GM12878 (cell line): ENCODE results near the gene GPSM3. TPM values are rescaled to one million over a fixed set of nuclear protein-coding genes. Genes with fewer than 3 reads are reported as not detected.

Experiments
- ATAC-seq: fragments of 200-7000 bp; cut with Tn5 transposase; 3 replicates; pipeline ENCODE4 v1.9.1; 2020; ENCODE audit warnings: mild to moderate bottlenecking, moderate library complexity
- BruUV-seq: library from RNA; stranded (reverse); fragments of 400-500 nt; replicated peaks from 2 replicates; lab custom pipeline; 2021; lab: Mats Ljungman, UMichigan
- CTCF ChIA-PET: fragments of 300-600 bp; sonication (Branson Sonifier 250); formaldehyde crosslinking; extraction: SDS; loops from one replicate; lab custom pipeline; 2021; ENCODE audit warnings: inconsistent platforms; lab: Yijun Ruan, JAX
- POLR2A ChIA-PET: fragments of 350-600 bp; formaldehyde crosslinking; extraction: SDS; loops from one replicate; lab custom pipeline; 2021; ENCODE audit warnings: inconsistent platforms; lab: Charles Lee
- RAD21 ChIA-PET: fragments of 300-600 bp; sonication (Branson Sonifier 250); formaldehyde crosslinking; loops from one replicate; lab custom pipeline; 2023; ENCODE audit warnings: antibody characterized with exemption; ENCODE audit not compliant: unreplicated experiment; lab: Charles Lee
- SMC1A ChIA-PET: fragments of 300-600 bp; sonication (Branson Sonifier 250); formaldehyde crosslinking; loops from one replicate; lab custom pipeline; 2023; ENCODE audit not compliant: unreplicated experiment, uncharacterized antibody; lab: Charles Lee
- DNase-seq: peaks from one replicate; pipeline ENCODE4 v3.0.0-alpha.2; 2011; ENCODE audit warnings: low read depth, low spot score
- FAIRE-seq: peaks from 3 replicates; lab custom pipeline; 2011; peaks lifted over from hg19 to GRCh38; lab: Jason Lieb, UNC
- H2AFZ ChIP-seq: 2 replicates; pipeline ENCODE4 v1.6.0; 2011; ENCODE audit warnings: low read depth, low read length, control low read depth; ENCODE audit not compliant: control insufficient read depth
- H3K27ac ChIP-seq: 2 replicates; pipeline ENCODE4 v1.5.1; 2011; ENCODE audit warnings: control low read depth; ENCODE audit not compliant: control insufficient read depth, insufficient read depth
- H3K27me3 ChIP-seq, 2 experiments: replicated peaks in 1 of 2; 2 replicates each; pipeline versions ENCODE4 v1.6.0 to v1.6.1; 2011; ENCODE audit warnings: low read length in 1 of 2; ENCODE audit not compliant: control insufficient read depth in 2 of 2, insufficient read depth in 2 of 2
- H3K36me3 ChIP-seq, 2 experiments: 2 replicates each; pipeline ENCODE4 v1.5.1; 2011; ENCODE audit warnings: low read length in 1 of 2; ENCODE audit not compliant: control insufficient read depth in 2 of 2, insufficient read depth in 2 of 2
- H3K4me1 ChIP-seq: 2 replicates; pipeline ENCODE4 v1.6.1; 2011; ENCODE audit warnings: mild to moderate bottlenecking, low read length, moderate library complexity, mixed read lengths; ENCODE audit not compliant: control insufficient read depth, insufficient read depth
- H3K4me2 ChIP-seq: 2 replicates; pipeline ENCODE4 v1.6.0; 2011; ENCODE audit warnings: control low read depth; ENCODE audit not compliant: control insufficient read depth, insufficient read depth
- H3K4me3 ChIP-seq: fragments of 200-600 bp; sonication (generic); 2 replicates; pipeline ENCODE4 v1.5.1; 2016
- H3K79me2 ChIP-seq: 2 replicates; pipeline ENCODE4 v1.6.0; 2011; ENCODE audit warnings: low read length; ENCODE audit not compliant: control insufficient read depth, insufficient read depth
- H3K9ac ChIP-seq: 2 replicates; pipeline ENCODE4 v1.8.0; 2011; ENCODE audit warnings: low read length, control low read depth, mixed read lengths; ENCODE audit not compliant: control insufficient read depth, insufficient read depth
- H3K9me3 ChIP-seq: replicated peaks from 3 replicates; pipeline ENCODE4 v1.5.1; 2011; ENCODE audit warnings: mild to moderate bottlenecking, low read length; ENCODE audit not compliant: control insufficient read depth, insufficient read depth
- H4K20me1 ChIP-seq: 2 replicates; pipeline ENCODE4 v1.6.0; 2011; ENCODE audit not compliant: control insufficient read depth, insufficient read depth
- DPF2 ChIP-seq: fragments of 450-650 bp; IDR thresholded peaks from 2 replicates; pipeline ENCODE4 v1.6.1; 2017; ENCODE audit warnings: mild to moderate bottlenecking
- HDAC2 ChIP-seq: fragments of 200-600 bp; sonication (generic); IDR thresholded peaks from 2 replicates; pipeline ENCODE4 v1.6.1; 2017
- MEF2A ChIP-seq: IDR thresholded peaks from 2 replicates; pipeline ENCODE4 v1.6.1; 2011; ENCODE audit warnings: low read depth, mild to moderate bottlenecking, low read length, moderate library complexity; ENCODE audit not compliant: insufficient read depth
- NBN ChIP-seq: fragments of 450-650 bp; IDR thresholded peaks from 2 replicates; pipeline ENCODE4 v1.6.1; 2016
- RB1 ChIP-seq: fragments of 450-650 bp; formaldehyde crosslinking; IDR thresholded peaks from 2 replicates; pipeline ENCODE4 v1.6.1; 2017; ENCODE audit warnings: mild to moderate bottlenecking, borderline replicate concordance
- SIX5 ChIP-seq: IDR thresholded peaks from 2 replicates; pipeline ENCODE4 v1.6.1; 2011; ENCODE audit warnings: mild to moderate bottlenecking, low read depth, low read length, moderate library complexity; ENCODE audit not compliant: severe bottlenecking
- SMAD1 ChIP-seq: fragments of 450-650 bp; IDR thresholded peaks from 2 replicates; pipeline ENCODE4 v1.6.1; 2018; ENCODE audit warnings: mild to moderate bottlenecking, low read depth; ENCODE audit not compliant: partially characterized antibody
- SREBF1 ChIP-seq: IDR thresholded peaks from 2 replicates; pipeline ENCODE4 v1.6.1; 2012; ENCODE audit warnings: mild to moderate bottlenecking, low read length
- TAF1 ChIP-seq: IDR thresholded peaks from 2 replicates; pipeline ENCODE4 v1.6.1; 2011; ENCODE audit warnings: mild to moderate bottlenecking, low read depth, low read length, borderline replicate concordance
- TARDBP ChIP-seq: IDR thresholded peaks from 2 replicates; pipeline ENCODE4 v1.6.1; 2016; ENCODE audit warnings: borderline replicate concordance
- TBL1XR1 ChIP-seq: IDR thresholded peaks from 2 replicates; pipeline ENCODE4 v1.6.1; 2012; ENCODE audit warnings: low read depth, low read length, improper control_type of control experiment
- WRNIP1 ChIP-seq: IDR thresholded peaks from 2 replicates; pipeline ENCODE4 v1.6.1; 2011; ENCODE audit warnings: low read depth, low read length, improper control_type of control experiment, borderline replicate concordance
- ZNF217 ChIP-seq: fragments of 450-650 bp; IDR thresholded peaks from 2 replicates; pipeline ENCODE4 v1.6.1; 2017; ENCODE audit warnings: antibody characterized with exemption, mild to moderate bottlenecking
- ZZZ3 ChIP-seq: IDR thresholded peaks from 2 replicates; pipeline ENCODE4 v1.6.1; 2011; ENCODE audit warnings: low read depth; ENCODE audit not compliant: control insufficient read depth, insufficient read length
- WGBS: methylation state at CpG from one replicate; pipeline ENCODE4 v1.1.6; 2016; ENCODE audit warnings: low lambda C conversion rate; ENCODE audit not compliant: insufficient replicate concordance, insufficient coverage; ENCODE audit errors: missing lambda C conversion rate; 5-methylcytosine and 5-hydroxymethylcytosine counted together
- in situ Hi-C: fragments of 300-500 bp; cut with MboI; formaldehyde crosslinking; loops from 9 replicates; pipeline ENCODE4 v1.14.3; 2018; ENCODE audit warnings: mixed read lengths
- intact Hi-C: fragments of 100-400 bp; cut with micrococcal nuclease; formaldehyde crosslinking; loops from one replicate; pipeline ENCODE4 v1.14.2; 2022; ENCODE audit not compliant: unreplicated experiment
- polyA plus RNA-seq, 11 experiments: library from polyadenylated mRNA; depleted of rRNA in 4 of 11; unstranded in 6 of 11; stranded (reverse) in 5 of 11; fragments of >200 nt; fragmentation: Nextera tagmentation in 4 of 11; fragmentation: Illumina TruSeq in 1 of 11; extraction: Ambion mirVana in 4 of 11; extraction: Trizol in 1 of 11; gene quantifications; 1 replicate in 1 of 11; 2 replicates in 10 of 11; pipeline versions ENCODE4 v1.2.1 to v1.2.3, GENCODE V29; 2011 to 2016; ENCODE audit warnings: inconsistent platforms in 2 of 11, missing spikeins in 2 of 11, low read depth in 1 of 11
- total RNA-seq, 4 experiments: library from RNA; depleted of rRNA in 3 of 4; stranded (reverse); fragments of >200 nt in 3 of 4; fragmentation: Illumina TruSeq in 1 of 4; extraction: Trizol in 1 of 4; gene quantifications; 2 replicates each; pipeline versions ENCODE4 v1.2.1 to v1.2.3, GENCODE V29; 2013 to 2021
- TF ChIP-seq, protein P1 (sequence below): IDR thresholded peaks from 2 replicates; pipeline ENCODE4 v1.6.1; 2012; ENCODE audit warnings: low read depth, low read length, improper control_type of control experiment
- TF ChIP-seq, protein P2 (sequence below): IDR thresholded peaks from 2 replicates; pipeline ENCODE4 v1.6.1; 2011; ENCODE audit warnings: borderline replicate concordance, low read depth, mild to moderate bottlenecking, moderate library complexity, low read length; ENCODE audit not compliant: insufficient read depth, poor library complexity, severe bottlenecking
- TF ChIP-seq, protein P3 (sequence below): fragments of 150-350 bp; IDR thresholded peaks from 2 replicates; pipeline ENCODE4 v1.6.1; 2016; ENCODE audit warnings: low read depth, low read length

The GPSM3 gene
- total and polyA plus RNA-seq, 10 of the 15 experiments (the other 5 are each of a cell fraction or from before 2014, with no cell fraction given), result 22.0 to 137 (median 113) TPM

DNA sequence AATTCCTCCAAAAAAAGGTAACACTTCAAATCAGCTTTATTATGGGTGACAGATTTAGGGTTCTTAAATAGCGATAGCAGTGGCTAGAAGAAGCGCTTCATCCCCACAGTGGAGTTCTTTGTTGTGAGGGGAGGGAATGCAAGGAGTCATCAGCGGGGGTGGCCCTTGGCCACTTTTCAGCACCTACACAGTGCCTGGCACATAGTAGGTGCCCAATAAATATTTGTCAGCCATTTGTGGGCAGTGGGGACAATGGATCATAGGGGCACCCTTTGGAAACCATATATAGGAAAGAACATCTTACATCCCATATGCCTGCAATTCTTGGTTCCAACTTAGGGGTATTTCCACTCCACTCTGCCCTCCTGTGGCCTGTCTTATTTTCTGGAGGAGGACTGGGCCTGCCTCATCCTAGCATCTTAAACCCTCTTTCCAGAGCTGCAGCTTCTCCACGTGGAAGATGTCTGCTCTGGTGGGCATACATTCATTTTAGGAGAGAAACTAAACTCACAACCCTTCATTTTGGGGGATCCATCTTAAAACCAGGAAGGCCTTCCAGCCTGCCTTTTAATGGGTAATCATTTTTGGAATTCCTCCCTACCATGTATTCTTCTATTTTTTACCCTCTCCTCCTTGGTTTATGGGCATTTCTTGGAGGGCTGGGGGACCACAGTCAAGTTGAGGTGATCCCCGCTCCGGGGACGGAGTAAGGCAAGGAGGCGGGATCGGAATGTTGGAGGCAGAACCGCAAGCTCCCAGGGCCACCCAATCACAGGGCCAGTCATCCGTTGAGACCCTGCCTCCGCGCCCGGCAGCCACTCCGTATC lies 2.6 kb upstream of the GPSM3 start:
- TSS peak; percentile 70 for BruUV-seq
- ATAC-seq, result peak; percentile 5; the same call in 1 of the 3 replicates
- CTCF ChIA-PET, result interaction anchor here (0.6 to 4.2 kb wide), 20 partner anchors 7 to 643 kb away, joined by 3 to 35 read pairs (median 4); partner anchors contain the start of genes AGPAT1, ATF6B, EGFL8 and FKBPL
- TF ChIP-seq TAF1 (peak; percentile 42; the same call in 1 of the 2 replicates), SIX5 (no peak), WRNIP1 (no peak), TARDBP (no peak), MEF2A (no peak), SREBF1 (no peak), ZZZ3 (no peak), TBL1XR1 (no peak), ZNF217 (no peak), RB1 (peak; percentile 61; the same call in 1 of the 2 replicates), HDAC2 (no peak), SMAD1 (peak; percentile 87), DPF2 (0 out of 2 replicates have a peak, but pooled peaks have one; percentile 52), NBN (peak; percentile 81)
- TF ChIP-seq, protein P1, sequence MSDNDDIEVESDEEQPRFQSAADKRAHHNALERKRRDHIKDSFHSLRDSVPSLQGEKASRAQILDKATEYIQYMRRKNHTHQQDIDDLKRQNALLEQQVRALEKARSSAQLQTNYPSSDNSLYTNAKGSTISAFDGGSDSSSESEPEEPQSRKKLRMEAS, result no peak
- TF ChIP-seq, protein P2, sequence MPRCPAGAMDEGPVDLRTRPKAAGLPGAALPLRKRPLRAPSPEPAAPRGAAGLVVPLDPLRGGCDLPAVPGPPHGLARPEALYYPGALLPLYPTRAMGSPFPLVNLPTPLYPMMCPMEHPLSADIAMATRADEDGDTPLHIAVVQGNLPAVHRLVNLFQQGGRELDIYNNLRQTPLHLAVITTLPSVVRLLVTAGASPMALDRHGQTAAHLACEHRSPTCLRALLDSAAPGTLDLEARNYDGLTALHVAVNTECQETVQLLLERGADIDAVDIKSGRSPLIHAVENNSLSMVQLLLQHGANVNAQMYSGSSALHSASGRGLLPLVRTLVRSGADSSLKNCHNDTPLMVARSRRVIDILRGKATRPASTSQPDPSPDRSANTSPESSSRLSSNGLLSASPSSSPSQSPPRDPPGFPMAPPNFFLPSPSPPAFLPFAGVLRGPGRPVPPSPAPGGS, result no peak
- TF ChIP-seq, protein P3, sequence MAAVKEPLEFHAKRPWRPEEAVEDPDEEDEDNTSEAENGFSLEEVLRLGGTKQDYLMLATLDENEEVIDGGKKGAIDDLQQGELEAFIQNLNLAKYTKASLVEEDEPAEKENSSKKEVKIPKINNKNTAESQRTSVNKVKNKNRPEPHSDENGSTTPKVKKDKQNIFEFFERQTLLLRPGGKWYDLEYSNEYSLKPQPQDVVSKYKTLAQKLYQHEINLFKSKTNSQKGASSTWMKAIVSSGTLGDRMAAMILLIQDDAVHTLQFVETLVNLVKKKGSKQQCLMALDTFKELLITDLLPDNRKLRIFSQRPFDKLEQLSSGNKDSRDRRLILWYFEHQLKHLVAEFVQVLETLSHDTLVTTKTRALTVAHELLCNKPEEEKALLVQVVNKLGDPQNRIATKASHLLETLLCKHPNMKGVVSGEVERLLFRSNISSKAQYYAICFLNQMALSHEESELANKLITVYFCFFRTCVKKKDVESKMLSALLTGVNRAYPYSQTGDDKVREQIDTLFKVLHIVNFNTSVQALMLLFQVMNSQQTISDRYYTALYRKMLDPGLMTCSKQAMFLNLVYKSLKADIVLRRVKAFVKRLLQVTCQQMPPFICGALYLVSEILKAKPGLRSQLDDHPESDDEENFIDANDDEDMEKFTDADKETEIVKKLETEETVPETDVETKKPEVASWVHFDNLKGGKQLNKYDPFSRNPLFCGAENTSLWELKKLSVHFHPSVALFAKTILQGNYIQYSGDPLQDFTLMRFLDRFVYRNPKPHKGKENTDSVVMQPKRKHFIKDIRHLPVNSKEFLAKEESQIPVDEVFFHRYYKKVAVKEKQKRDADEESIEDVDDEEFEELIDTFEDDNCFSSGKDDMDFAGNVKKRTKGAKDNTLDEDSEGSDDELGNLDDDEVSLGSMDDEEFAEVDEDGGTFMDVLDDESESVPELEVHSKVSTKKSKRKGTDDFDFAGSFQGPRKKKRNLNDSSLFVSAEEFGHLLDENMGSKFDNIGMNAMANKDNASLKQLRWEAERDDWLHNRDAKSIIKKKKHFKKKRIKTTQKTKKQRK, result no peak

More for the DNA sequence above, 2.6 kb upstream of the GPSM3 start:
- in situ Hi-C loops, result no loop called here
- intact Hi-C loops, result loop anchor here (1.0 to 5.0 kb wide), 2 partner anchors 42 to 76 kb away; no protein-coding TSS in a partner anchor
- Histone ChIP-seq H3K9ac (peak overlapping the region; percentile 78), H3K4me3 (peak overlapping the region; percentile 80), H3K27ac (peak overlapping the region; percentile 86), H3K4me1 (peaks cover 26% of the 10 kb centered on the region), H3K4me2 (peak overlapping the region; percentile 93), H4K20me1 (no peaks in the 10 kb centered on the region), H3K79me2 (peaks cover 35% of the 10 kb centered on the region), H3K9me3 (no peaks in the 10 kb centered on the region), H3K27me3 (no peaks in the 10 kb centered on the region), H3K36me3 (no peaks in the 10 kb centered on the region; a peak in 1 of 4 replicates), H2AFZ (peak overlapping the region; percentile 51)
- SMC1A ChIA-PET, result interaction anchor here (0.6 to 1.9 kb wide), 11 partner anchors 7 to 236 kb away, joined by 3 to 17 read pairs (median 3); partner anchors contain the start of genes AGPAT1, ATF6B, FKBPL and NELFE
- no peak for DNase-seq
- 15% methylated on average over 15 of the region's 15 CpGs for WGBS
- FAIRE-seq, result no peak
- RAD21 ChIA-PET, result interaction anchor here (0.7 to 1.8 kb wide), 20 partner anchors 12 to 658 kb away, joined by 3 to 17 read pairs (median 4); partner anchors contain the start of genes AGPAT1, ATF6B, CLIC1 and DXO
- POLR2A ChIA-PET, result interaction anchor here (0.6 to 6.6 kb wide), 22 partner anchors 10 to 1351 kb away, joined by 3 to 69 read pairs (median 4); partner anchors contain the start of genes AGPAT1, ATF6B, EGFL8 and FKBPL
